LNCaP clone FGC (cell line): ENCODE data around the gene CREG2.

Source experiments
- DNase-seq: peaks from one replicate; pipeline ENCODE4 v3.0.0-alpha.2; 2011; ENCODE audit warnings: low read depth
- H3K4me3 ChIP-seq: 2 replicates; pipeline ENCODE4 v1.5.1; 2011; ENCODE audit warnings: mild to moderate bottlenecking, low read depth, low read length, control low read depth
- CTCF ChIP-seq: IDR thresholded peaks from 2 replicates; pipeline ENCODE4 v1.5.1; 2012; ENCODE audit warnings: mild to moderate bottlenecking; ENCODE audit not compliant: control insufficient read depth, insufficient read depth; ENCODE audit errors: extremely low read depth

CREG2 gene

GRCh38 chr2:101307950-101308431 lies 79.3 kb downstream of the CREG2 start:
- H3K4me3 ChIP-seq = peak overlapping the region; percentile 85
- TF ChIP-seq CTCF = no peak
- DNase-seq = no peak

DNA sequence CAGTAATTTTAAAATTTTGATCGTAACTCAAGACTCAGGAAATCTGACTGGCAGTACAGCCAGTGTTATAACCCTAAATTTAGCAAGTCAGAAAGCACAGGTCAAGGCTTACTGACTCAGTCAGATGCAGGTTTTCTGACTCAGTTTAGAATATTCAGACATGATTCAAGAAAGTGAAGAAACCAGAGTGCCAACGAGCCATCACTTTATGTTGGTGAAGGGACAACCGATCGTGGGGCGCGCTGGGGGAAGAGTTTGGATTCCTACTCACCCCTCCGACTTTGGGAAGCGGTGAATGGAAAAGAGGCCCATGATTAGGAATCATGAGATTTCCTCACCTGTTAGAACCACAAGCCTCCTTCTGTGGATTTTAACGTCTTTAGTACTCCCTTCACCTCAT lies 79.8 kb downstream of the CREG2 start:
- no peak for TF ChIP-seq CTCF
- peak overlapping the region; percentile 85 for H3K4me3 ChIP-seq
- DNase-seq = no peak

DNA sequence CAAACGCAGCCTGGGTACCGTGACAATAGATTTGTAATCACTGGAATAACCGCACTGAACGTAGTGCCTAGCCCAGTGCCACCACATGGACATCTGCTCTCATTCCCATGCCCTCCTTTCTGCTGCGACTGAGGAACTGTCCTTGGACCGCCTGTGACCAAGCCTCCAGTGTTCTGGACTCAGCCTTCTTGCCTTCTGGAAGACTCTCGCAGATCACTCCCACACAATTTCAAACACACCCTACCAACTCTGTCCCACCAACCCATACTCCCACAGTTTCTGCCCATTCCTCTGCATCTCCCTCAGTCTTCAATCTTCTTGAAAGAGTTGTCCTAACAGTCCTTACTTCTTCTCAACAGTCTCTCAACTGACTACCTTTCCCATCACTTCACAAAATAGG lies 80.9 kb downstream of the CREG2 start:
- TF ChIP-seq CTCF = no peak
- DNase-seq = no peak
- peak overlapping the region; percentile 85 for H3K4me3 ChIP-seq

DNA sequence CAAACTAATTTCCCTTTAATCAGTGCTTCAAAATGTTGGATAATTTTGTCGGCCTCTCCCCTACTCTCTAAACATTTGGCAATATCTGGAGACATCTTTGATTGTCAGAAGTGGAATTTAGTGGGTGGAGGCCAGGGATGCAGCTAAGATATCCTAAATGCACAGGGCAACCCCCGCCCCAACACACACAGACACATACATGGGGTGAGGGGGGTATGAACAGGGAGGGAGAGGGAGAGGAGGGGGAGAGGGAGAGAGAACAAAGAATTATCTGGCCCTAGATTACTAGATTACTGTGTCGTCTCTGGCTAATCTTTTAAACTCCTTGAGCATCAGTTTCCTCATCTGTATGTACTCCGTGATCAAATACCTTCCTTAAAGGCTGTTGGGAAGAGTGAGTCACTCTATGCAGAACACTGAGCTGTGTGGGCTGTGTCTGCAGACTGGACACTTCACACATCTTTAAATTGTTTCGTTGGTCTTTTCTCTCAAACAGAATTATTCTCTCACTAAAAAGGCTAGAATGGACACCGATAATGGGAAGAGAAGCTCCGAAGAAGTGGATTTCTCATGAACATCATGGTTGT lies 81.7 kb downstream of the CREG2 start:
- no peak for DNase-seq
- no peak overlapping the region for H3K4me3 ChIP-seq
- TF ChIP-seq CTCF = no peak

DNA sequence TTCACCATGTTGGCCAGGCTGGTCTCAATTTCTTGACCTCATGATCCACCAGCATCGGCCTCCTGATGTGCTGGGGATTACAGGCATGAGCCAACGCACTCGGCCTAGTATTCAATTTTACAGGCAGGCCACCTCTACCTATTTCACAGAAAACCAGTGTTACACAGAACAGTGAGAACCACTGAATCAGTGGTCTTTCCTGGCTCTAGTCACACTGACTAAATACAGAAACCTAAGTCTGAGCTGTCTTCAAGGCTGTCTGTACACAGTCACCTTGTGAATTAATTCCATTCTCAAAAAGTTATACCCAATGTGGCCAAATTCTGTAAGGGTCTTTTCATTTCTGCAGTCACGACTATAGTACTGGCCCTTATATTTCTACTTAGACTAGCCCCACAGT lies 82.3 kb downstream of the CREG2 start:
- H3K4me3 ChIP-seq = no peak overlapping the region

GRCh38 chr2:101303688-101304087 lies 83.6 kb downstream of the CREG2 start:
- TF ChIP-seq CTCF = no peak
- no peak overlapping the region for H3K4me3 ChIP-seq
- DNase-seq = no peak

More for the DNA sequence above, 82.3 kb downstream of the CREG2 start:
- TF ChIP-seq CTCF = no peak
- DNase-seq = no peak

DNA sequence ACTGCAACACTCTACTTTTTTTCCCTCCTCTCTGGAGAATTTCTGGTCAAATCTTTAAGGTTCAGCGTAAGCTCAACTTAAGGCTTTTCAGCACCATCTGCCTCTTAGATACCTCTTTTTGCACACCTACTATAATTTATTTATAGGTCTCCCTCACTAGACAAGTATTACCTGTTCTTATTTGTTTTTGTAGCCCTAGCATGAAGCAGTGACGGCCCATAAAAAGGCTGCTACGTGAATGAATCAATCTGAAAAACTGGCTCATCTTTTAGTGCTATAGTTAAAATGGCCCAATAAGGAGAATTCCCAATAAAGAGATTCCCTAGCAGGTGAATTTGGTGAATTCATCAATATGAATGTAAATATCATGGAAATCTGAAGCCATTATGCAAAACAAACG lies 85.3 kb downstream of the CREG2 start:
- DNase-seq = peak; percentile 88
- H3K4me3 ChIP-seq = peak overlapping the region; percentile 36
- no peak for TF ChIP-seq CTCF
